Left ventricle myocardium inferior (tissue), 1 donor: ENCODE results near the gene STMN1. TPM values are rescaled to one million over a fixed set of nuclear protein-coding genes. Genes with fewer than 3 reads are reported as not detected.
A peak's percentile ranks its signal among the peaks of the same experiment; 100 is the strongest.

Experiments
- DNase-seq: peaks from one replicate; pipeline ENCODE4 v3.0.0-alpha.2; 2020
- H3K27ac ChIP-seq: fragments of 200-600 bp; replicated peaks from 2 replicates; pipeline ENCODE4 v1.8.0; 2021
- H3K27me3 ChIP-seq: fragments of 200-600 bp; 2 replicates; pipeline ENCODE4 v1.8.0; 2021; ENCODE audit warnings: low read depth
- H3K36me3 ChIP-seq: fragments of 200-600 bp; 2 replicates; pipeline ENCODE4 v1.8.0; 2021
- H3K4me1 ChIP-seq: fragments of 200-600 bp; 2 replicates; pipeline ENCODE4 v1.8.0; 2021
- H3K4me3 ChIP-seq: fragments of 200-600 bp; 2 replicates; pipeline ENCODE4 v1.8.0; 2021; ENCODE audit warnings: mild to moderate bottlenecking, moderate library complexity
- H3K9me3 ChIP-seq: fragments of 200-600 bp; replicated peaks from 2 replicates; pipeline ENCODE4 v1.8.0; 2021
- CTCF ChIP-seq: fragments of 200-600 bp; IDR thresholded peaks from 2 replicates; pipeline ENCODE4 v1.8.0; 2021; ENCODE audit warnings: antibody characterized with exemption, mild to moderate bottlenecking, borderline replicate concordance
- intact Hi-C: fragments of 100-400 bp; cut with micrococcal nuclease; formaldehyde crosslinking; loops from one replicate; pipeline ENCODE4 v1.11.0; 2022
- long read RNA-seq: library from polyadenylated mRNA; unstranded; transcript quantifications from one replicate; pipeline ENCODE4 v2.0.0, GENCODE V29; 2021
- total RNA-seq: library from RNA; stranded (reverse); fragmentation: NEBNext Ultra II Directional; extraction: Animal tissue kit (Norgen Biotek cat#: 25700); gene quantifications from one replicate; pipeline ENCODE4 v1.2.1, GENCODE V29; 2021
- donor health status: DM: no; HTN: yes; CAD: no; lungs with severe emphysema.

The STMN1 gene
- total RNA-seq = 47.1 TPM
- long read RNA-seq, partial matches to known transcripts = 0 of 4 reads
- long read RNA-seq, other reads (novel, unspliced or antisense) = 2 of 4 reads

DNA sequence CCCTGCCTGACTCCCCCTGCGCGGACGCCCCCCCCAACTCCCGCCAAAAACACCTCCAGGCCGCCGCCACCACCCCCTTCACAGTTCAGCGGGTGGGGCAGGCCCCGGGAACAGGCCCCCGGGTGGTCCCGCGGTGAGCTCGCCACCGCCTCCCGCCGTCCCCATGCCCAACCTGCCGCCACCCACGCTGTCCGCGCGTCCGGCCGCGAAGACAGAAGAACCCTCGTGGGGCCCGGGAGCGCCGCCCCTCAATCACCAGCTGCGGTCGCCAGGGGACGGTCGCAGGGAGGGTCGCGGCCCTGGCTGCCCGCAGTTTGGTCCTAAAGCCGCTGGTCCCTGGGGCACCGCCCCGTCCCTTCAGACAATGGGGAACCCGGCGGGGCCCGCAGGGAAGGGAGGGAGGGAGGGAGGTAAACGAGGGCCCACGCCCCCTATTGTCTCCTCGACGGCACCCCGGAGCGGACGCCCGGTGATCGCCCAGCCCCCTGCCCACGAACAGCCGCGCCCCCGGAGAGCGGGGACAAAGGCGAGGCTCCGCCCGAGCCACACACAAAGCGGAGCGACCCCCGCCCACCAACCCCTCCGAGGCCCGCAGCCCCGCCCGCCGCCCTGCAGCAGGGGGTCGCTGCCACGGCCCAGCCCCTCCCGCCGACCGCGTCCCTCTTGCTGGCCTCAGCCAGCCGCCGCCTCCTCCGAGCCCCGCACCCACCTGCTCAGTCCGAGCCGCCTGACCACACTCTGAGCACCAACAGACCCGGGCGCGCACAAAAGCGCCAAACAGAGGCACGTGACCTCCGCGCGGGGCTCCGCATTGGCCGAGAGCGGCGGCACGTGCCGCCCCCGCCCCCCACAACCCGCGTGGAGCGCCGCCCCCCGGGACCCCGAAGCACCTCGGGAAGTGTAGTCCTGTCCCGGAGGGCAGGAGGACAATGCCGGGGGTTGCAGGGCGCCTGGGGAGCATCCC lies at the start of gene STMN1:
Gene STMN1, minus strand, starts transcription at position 740 of the 964 bp plus-strand sequence. CDS start 1,743 bp downstream, outside the sequence.
- no peak for TF ChIP-seq CTCF
- H3K27ac ChIP-seq = peak within 1 kb of the TSS; percentile 75
- H3K4me1 ChIP-seq = peaks cover 34% of the 10 kb centered on the region
- peak within 1 kb of the TSS; percentile 88 for H3K4me3 ChIP-seq
- intact Hi-C loops = no loop called here
- H3K9me3 ChIP-seq = no peaks in the 10 kb centered on the region
- no peaks in the 10 kb centered on the region for H3K27me3 ChIP-seq
- DNase-seq = peak; percentile 90
- peaks cover 5% of the 10 kb centered on the region for H3K36me3 ChIP-seq

- H3K4me3 ChIP-seq = no peak overlapping the region
- peaks cover 35% of the 10 kb centered on the region for H3K36me3 ChIP-seq
- H3K27me3 ChIP-seq = no peaks in the 10 kb centered on the region
- no peaks in the 10 kb centered on the region for H3K4me1 ChIP-seq
- peaks cover 6% of the 10 kb centered on the region for H3K9me3 ChIP-seq
- intact Hi-C loops = no loop called here
- TF ChIP-seq CTCF = no peak
- H3K27ac ChIP-seq = no peak overlapping the region
- no peak for DNase-seq
Observed at GRCh38 chr1:25955553-25955952, 49.3 kb upstream of the STMN1 start.

GRCh38 chr1:25954282-25954938 lies 48.2 kb upstream of the STMN1 start:
- Histone ChIP-seq H3K27ac (no peak overlapping the region), H3K4me3 (no peak overlapping the region), H3K9me3 (peaks cover 9% of the 10 kb centered on the region), H3K27me3 (no peaks in the 10 kb centered on the region), H3K36me3 (peaks cover 23% of the 10 kb centered on the region), H3K4me1 (no peaks in the 10 kb centered on the region)
- TF ChIP-seq CTCF = no peak
- no peak for DNase-seq
- intact Hi-C loops = no loop called here

DNA sequence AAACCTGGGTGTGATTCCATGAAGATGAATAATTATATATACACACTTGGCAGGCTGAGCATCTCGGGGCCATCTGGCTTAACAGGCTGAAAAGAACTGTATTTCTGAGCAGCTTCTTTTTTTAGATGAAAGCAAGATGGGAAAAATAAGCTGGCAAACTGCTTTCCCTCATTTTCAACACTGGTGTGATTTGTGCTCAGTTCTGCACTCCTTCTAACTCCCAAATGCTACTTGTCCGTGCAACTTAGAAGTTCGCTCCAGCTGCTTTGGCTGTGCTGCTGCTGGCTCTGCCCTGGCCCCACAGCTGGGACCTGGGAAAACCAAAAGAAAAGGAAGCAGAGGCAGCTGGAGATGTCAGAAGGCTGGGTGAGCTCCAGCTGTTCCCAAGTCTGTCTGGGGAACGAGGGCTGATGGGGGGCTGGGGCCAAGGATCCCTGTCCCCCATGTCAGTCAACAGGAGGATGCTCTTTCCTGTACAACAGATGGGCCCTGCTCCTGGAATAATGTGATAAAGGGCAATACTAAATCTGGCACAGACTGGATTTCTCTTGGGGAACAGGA lies 46.7 kb upstream of the STMN1 start:
- peaks cover 4% of the 10 kb centered on the region for H3K9me3 ChIP-seq
- no peak overlapping the region for H3K27ac ChIP-seq
- no peak overlapping the region for H3K4me3 ChIP-seq
- TF ChIP-seq CTCF = no peak
- intact Hi-C loops = no loop called here
- DNase-seq = peak; percentile 62
- H3K27me3 ChIP-seq = no peaks in the 10 kb centered on the region
- H3K36me3 ChIP-seq = peaks cover 8% of the 10 kb centered on the region
- H3K4me1 ChIP-seq = no peaks in the 10 kb centered on the region

- H3K27ac ChIP-seq = no peak overlapping the region
- intact Hi-C loops = no loop called here
Observed at GRCh38 chr1:25948641-25949040, 42.4 kb upstream of the STMN1 start.

More at GRCh38 chr1:25948641-25949040, 42.4 kb upstream of the STMN1 start:
- Histone ChIP-seq H3K27me3 (no peaks in the 10 kb centered on the region), H3K9me3 (peaks cover 11% of the 10 kb centered on the region), H3K4me1 (no peaks in the 10 kb centered on the region), H3K4me3 (no peak overlapping the region), H3K36me3 (no peaks in the 10 kb centered on the region)
- no peak for TF ChIP-seq CTCF
- DNase-seq = no peak
